Lower leg skin (tissue), 4 donors: ENCODE results near the gene IDI2. TPM values are rescaled to one million over a fixed set of nuclear protein-coding genes. Genes with fewer than 3 reads are reported as not detected.

Experiments
- DNase-seq, 2 donors: peaks; one replicate each; pipeline ENCODE4 v3.0.0-alpha.2; 2019; ENCODE audit warnings: low spot score in 2 of 2
- H3K4me3 ChIP-seq: fragments of 200-600 bp; sonication (generic); 2 replicates; pipeline ENCODE4 v1.5.1; 2017; ENCODE audit warnings: mild to moderate bottlenecking, low read depth; ENCODE audit not compliant: poor library complexity, severe bottlenecking
- POLR2A ChIP-seq, 2 donors: fragments of 450-650 bp; IDR thresholded peaks; one replicate each; pipeline ENCODE4 v1.6.1; 2016 to 2017; ENCODE audit warnings: antibody characterized with exemption in 2 of 2, mild to moderate bottlenecking in 1 of 2, moderate library complexity in 1 of 2
- WGBS, 2 donors: methylation state at CpG; one replicate each; pipeline ENCODE4 v1.1.5; 2018; 5-methylcytosine and 5-hydroxymethylcytosine counted together
- intact Hi-C: fragments of 100-400 bp; cut with DNase I; formaldehyde crosslinking; loops from one replicate; pipeline ENCODE4 v1.15.0; 2023; ENCODE audit warnings: low total_unique reads
- total RNA-seq, 4 donors: library from RNA; depleted of rRNA; stranded (reverse); fragments of >200 nt; gene quantifications; one replicate each; pipeline ENCODE4 v1.1.0, GENCODE V29; 2016
- TF ChIP-seq, protein P1 (sequence below), 3 donors: fragments of 450-650 bp; IDR thresholded peaks; one replicate each; pipeline ENCODE4 v1.5.1; 2016; ENCODE audit warnings: antibody characterized with exemption in 3 of 3, mild to moderate bottlenecking in 3 of 3, moderate library complexity in 2 of 3

IDI2 gene
- total RNA-seq, 4 donors from 2014 or later = not detected

DNA sequence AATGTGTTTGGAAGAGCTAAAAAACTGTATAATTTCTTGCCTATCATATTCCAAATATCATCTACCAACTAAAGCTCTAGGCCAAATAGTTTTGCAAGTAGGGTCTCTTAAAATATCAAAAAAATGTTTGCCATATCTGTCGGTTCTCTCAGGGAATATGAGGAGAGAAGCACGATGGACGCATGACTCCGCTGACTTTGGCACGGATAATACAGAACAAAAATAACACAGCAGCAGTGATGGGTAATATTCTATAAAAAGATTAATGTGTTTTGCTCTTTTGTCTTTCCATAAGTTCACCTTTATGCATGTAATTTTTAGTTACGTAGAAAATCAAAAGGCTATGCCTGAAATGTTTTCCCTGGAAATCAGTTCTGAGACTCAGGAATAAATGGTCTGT is 919 bp upstream of the IDI2 start:
- WGBS, 2 donors = 91 to 93% methylated on average over 6 of the region's 6 CpGs
- no peak overlapping the region for H3K4me3 ChIP-seq
- TF ChIP-seq, protein P1, sequence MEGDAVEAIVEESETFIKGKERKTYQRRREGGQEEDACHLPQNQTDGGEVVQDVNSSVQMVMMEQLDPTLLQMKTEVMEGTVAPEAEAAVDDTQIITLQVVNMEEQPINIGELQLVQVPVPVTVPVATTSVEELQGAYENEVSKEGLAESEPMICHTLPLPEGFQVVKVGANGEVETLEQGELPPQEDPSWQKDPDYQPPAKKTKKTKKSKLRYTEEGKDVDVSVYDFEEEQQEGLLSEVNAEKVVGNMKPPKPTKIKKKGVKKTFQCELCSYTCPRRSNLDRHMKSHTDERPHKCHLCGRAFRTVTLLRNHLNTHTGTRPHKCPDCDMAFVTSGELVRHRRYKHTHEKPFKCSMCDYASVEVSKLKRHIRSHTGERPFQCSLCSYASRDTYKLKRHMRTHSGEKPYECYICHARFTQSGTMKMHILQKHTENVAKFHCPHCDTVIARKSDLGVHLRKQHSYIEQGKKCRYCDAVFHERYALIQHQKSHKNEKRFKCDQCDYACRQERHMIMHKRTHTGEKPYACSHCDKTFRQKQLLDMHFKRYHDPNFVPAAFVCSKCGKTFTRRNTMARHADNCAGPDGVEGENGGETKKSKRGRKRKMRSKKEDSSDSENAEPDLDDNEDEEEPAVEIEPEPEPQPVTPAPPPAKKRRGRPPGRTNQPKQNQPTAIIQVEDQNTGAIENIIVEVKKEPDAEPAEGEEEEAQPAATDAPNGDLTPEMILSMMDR (IDR thresholded peaks at IDR 0.05) = no peak
- no peak for TF ChIP-seq POLR2A (IDR thresholded peaks at IDR 0.05)
- intact Hi-C loops = no loop called here
- DNase-seq = no peak

DNA sequence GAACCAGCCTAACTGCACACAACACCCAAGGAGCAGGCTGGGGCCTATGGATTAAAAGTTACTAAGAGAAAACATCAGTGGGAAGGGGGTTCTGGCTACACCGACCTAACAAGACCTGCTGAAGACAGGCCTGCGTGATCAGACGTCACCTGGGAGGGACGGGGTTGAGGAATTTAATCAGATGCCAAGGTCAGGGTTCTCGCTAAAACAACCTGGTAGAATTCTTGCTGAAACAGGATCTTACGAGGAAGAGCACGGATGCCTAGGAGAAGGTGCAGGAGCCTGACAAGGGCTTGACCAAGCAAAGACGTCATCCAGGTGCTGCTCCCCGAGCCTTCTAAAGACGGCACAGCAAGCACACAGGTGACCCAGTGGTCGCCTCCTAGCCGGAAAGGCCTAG is 1.6 kb downstream of the IDI2 start:
- H3K4me3 ChIP-seq = no peak overlapping the region
- intact Hi-C loops = no loop called here
- TF ChIP-seq POLR2A (IDR thresholded peaks at IDR 0.05) = no peak
- TF ChIP-seq, protein P1 (IDR thresholded peaks at IDR 0.05) = no peak
- WGBS, 2 donors = 92 to 94% methylated on average over 12 of the region's 12 CpGs
- no peak for DNase-seq

DNA sequence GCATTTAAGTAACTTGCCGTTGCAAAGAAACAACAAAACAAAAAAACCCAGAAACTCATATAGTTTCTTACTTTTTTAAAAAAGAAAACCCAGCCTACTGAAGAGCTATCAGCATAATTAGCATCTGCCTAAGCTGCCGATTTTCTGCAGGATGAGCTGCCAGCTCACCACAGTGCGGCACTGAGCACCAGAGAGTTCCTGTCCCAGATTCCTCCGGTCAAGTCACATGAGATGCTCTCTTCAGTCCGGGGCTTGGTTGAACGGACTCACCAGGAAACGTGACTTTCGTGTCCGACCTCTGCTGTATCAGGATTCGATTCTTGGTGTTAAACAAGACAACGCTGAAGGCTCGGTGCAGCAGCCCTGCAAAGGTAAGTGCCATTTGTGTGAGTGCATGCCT is 3.2 kb downstream of the IDI2 start:
- H3K4me3 ChIP-seq = no peak overlapping the region
- WGBS, 2 donors = 72 to 88% methylated on average over 12 of the region's 12 CpGs
- intact Hi-C loops = no loop called here
- TF ChIP-seq, protein P1 (IDR thresholded peaks at IDR 0.05) = no peak
- TF ChIP-seq POLR2A (IDR thresholded peaks at IDR 0.05) = no peak
- no peak for DNase-seq

DNA sequence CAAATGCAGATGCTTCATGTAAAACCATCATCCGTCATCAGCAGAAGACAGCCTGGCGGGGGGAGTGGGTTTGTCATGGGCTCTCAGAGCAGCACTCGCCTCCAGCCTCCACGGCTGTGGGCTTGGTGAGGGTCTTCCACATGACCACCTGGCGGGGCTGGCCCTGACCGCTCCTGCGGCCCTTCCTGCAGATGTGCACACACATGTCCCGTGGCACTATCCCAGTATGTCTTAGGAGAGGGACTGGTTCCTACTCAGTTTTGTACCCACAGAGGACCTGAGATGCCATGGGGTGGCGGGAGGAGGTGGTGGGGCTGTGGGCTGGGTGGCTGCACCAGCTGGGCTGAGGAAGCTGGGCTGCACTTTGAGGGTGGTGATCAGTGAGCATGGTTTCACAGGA is 4.7 kb downstream of the IDI2 start:
- H3K4me3 ChIP-seq = no peak overlapping the region
- no peak for TF ChIP-seq POLR2A (IDR thresholded peaks at IDR 0.05)
- TF ChIP-seq, protein P1 (IDR thresholded peaks at IDR 0.05) = no peak
- WGBS, 2 donors = 95 to 97% methylated on average over 9 of the region's 9 CpGs
- no peak for DNase-seq
- intact Hi-C loops = no loop called here

DNA sequence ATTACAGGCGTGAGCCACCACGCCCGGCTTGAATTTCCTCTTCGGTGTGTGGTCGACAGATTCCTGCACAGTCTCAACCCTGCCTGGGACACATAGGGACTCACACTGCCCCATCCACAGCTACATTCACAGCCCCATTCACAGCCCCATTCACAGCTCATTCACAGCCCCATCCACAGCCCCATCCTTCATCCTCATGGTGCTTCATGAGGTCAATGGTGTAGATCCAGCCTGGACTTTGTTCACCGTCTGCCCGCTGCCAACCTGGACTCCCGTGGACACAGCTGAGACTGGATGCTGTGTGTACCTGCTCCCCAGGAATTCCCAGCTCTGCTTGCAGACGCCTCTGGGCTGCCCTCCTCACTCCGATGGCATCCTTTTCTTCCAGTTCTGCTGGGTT is 5.2 kb downstream of the IDI2 start:
- intact Hi-C loops = no loop called here
- 93 to 95% methylated on average over 10 of the region's 10 CpGs for WGBS, 2 donors
- TF ChIP-seq POLR2A (IDR thresholded peaks at IDR 0.05) = no peak
- TF ChIP-seq, protein P1 (IDR thresholded peaks at IDR 0.05) = no peak
- no peak for DNase-seq
- H3K4me3 ChIP-seq = no peak overlapping the region

DNA sequence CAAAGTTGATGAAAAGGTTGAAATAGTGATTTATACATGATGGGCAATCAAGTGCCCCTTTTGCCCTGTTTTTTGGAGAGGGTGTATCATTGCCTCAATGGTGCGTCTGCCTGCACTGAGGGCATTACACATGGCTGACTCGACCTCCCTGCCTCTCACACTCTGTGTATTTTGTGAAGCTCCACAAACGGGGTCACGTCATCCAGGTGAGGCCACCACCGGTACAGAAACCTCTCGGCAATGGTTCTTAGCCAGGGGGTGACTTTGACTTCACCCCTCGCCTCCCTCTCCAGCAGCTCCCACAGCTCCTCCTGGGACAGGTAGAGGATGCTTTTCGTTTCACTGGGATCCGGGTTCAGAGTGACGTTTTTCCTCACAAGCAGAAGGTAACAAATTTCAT is 6.3 kb downstream of the IDI2 start:
- H3K4me3 ChIP-seq = no peak overlapping the region
- WGBS, 2 donors = 94 to 96% methylated on average over 10 of the region's 10 CpGs
- no peak for DNase-seq
- intact Hi-C loops = no loop called here
- TF ChIP-seq POLR2A (IDR thresholded peaks at IDR 0.05) = no peak
- TF ChIP-seq, protein P1 (IDR thresholded peaks at IDR 0.05) = no peak
